ENCODE measurements around the gene ATOSA. TPM values are rescaled to one million over a fixed set of nuclear protein-coding genes. Genes with fewer than 3 reads are reported as not detected.

The ATOSA gene
- total RNA-seq, 2 experiments from 2014 or later = 137 TPM

- POLR2A ChIA-PET = interaction anchor here (0.7 to 1.7 kb wide), 6 partner anchors 10 to 503 kb away, joined by 3 to 11 read pairs (median 4); no protein-coding TSS in a partner anchor
- Mint-ChIP-seq H3K27ac (peak overlapping the region; percentile 79), H3K9me3 (no peaks in the 10 kb centered on the region), H3K4me1 (ENCODE audit: low read depth) (peaks cover 48% of the 10 kb centered on the region), H3K4me3 (peak overlapping the region; percentile 56), H3K27me3 (no peaks in the 10 kb centered on the region), H3K36me3 (ENCODE audit: low read depth) (peaks cover 18% of the 10 kb centered on the region)
- intact Hi-C loops (cut with DNase I, micrococcal nuclease) = no loop called here
- CTCF ChIA-PET = interaction anchor here (1.1 to 1.3 kb wide), 2 partner anchors 9 to 51 kb away, joined by 3 to 5 read pairs; no protein-coding TSS in a partner anchor
- Histone ChIP-seq H3K4me3 (ENCODE audit: low read length) (no peak overlapping the region), H3K36me3 (ENCODE audit: insufficient read depth, low read length) (no peaks in the 10 kb centered on the region), H3K27me3 (ENCODE audit: control insufficient read depth in 1 of 2, insufficient read depth in 2 of 2, low read length in 2 of 2) (no peaks in the 10 kb centered on the region), H3K9me3 (ENCODE audit: control insufficient read depth in 1 of 2, insufficient read depth in 1 of 2, low read length in 2 of 2) (no peaks in the 10 kb centered on the region), H3K27ac (ENCODE audit: low read depth in 1 of 2, low read length in 2 of 2) (peak overlapping the region in 1 of 2 donors; percentile 16), H3K4me1 (ENCODE audit: insufficient read depth, low read length) (peaks cover 7% of the 10 kb centered on the region)
- TF ChIP-seq CTCF (IDR thresholded peaks at IDR 0.05) = no peak
- peak; percentile 32 for ATAC-seq (ENCODE audit: poor library complexity)
- DNase-seq = peak in 3 of 14 experiments; percentile 63 to 78 (median 71)
Measured at GRCh38 chr15:52682781-52683180, 3.6 kb upstream of the ATOSA start.

GRCh38 chr15:52682200-52682599 is 3.0 kb upstream of the ATOSA start:
- Mint-ChIP-seq H3K9me3 (no peaks in the 10 kb centered on the region), H3K4me1 (ENCODE audit: low read depth) (peaks cover 54% of the 10 kb centered on the region), H3K27me3 (no peaks in the 10 kb centered on the region), H3K27ac (peak overlapping the region; percentile 79), H3K36me3 (ENCODE audit: low read depth) (peaks cover 23% of the 10 kb centered on the region), H3K4me3 (peak overlapping the region; percentile 56)
- ATAC-seq (ENCODE audit: poor library complexity) = no peak
- Histone ChIP-seq H3K4me3 (ENCODE audit: low read length) (no peak overlapping the region), H3K36me3 (ENCODE audit: insufficient read depth, low read length) (peaks cover under 1% of the 10 kb centered on the region), H3K27me3 (ENCODE audit: control insufficient read depth in 1 of 2, insufficient read depth in 2 of 2, low read length in 2 of 2) (no peaks in the 10 kb centered on the region), H3K9me3 (ENCODE audit: control insufficient read depth in 1 of 2, insufficient read depth in 1 of 2, low read length in 2 of 2) (no peaks in the 10 kb centered on the region), H3K27ac (ENCODE audit: low read depth in 1 of 2, low read length in 2 of 2) (no peak overlapping the region), H3K4me1 (ENCODE audit: insufficient read depth, low read length) (peaks cover 7% of the 10 kb centered on the region)
- intact Hi-C loops (cut with DNase I, micrococcal nuclease) = no loop called here
- no peak for TF ChIP-seq CTCF (IDR thresholded peaks at IDR 0.05)
- POLR2A ChIA-PET = interaction anchor here (1.1 to 1.7 kb wide), 5 partner anchors 11 to 502 kb away, joined by 3 to 11 read pairs (median 4); no protein-coding TSS in a partner anchor
- DNase-seq = no peak
- CTCF ChIA-PET = interaction anchor here (1.3 kb wide), 1 partner anchor 52 kb away, joined by 5 read pairs; no protein-coding TSS in a partner anchor

- no peak overlapping the region for H3K4me3 ChIP-seq (ENCODE audit: low read length)
- Mint-ChIP-seq H3K27ac (peak overlapping the region; percentile 97), H3K9me3 (no peaks in the 10 kb centered on the region), H3K27me3 (no peaks in the 10 kb centered on the region), H3K36me3 (ENCODE audit: low read depth) (peaks cover 31% of the 10 kb centered on the region), H3K4me1 (ENCODE audit: low read depth) (peaks cover 61% of the 10 kb centered on the region), H3K4me3 (peak overlapping the region; percentile 8)
- intact Hi-C loops (cut with DNase I, micrococcal nuclease) = no loop called here
- CTCF ChIA-PET = no interaction called here
- H3K27ac ChIP-seq (ENCODE audit: low read depth in 1 of 2, low read length in 2 of 2) = no peak overlapping the region
- TF ChIP-seq CTCF (IDR thresholded peaks at IDR 0.05) = no peak
- ATAC-seq (ENCODE audit: poor library complexity) (no peak), DNase-seq (no peak)
- no peaks in the 10 kb centered on the region for H3K27me3 ChIP-seq (ENCODE audit: control insufficient read depth in 1 of 2, insufficient read depth in 2 of 2, low read length in 2 of 2)
- POLR2A ChIA-PET = interaction anchor here (0.7 to 1.4 kb wide), 2 partner anchors 27 to 502 kb away, joined by 3 to 4 read pairs; no protein-coding TSS in a partner anchor
- H3K4me1 ChIP-seq (ENCODE audit: insufficient read depth, low read length) = peaks cover 7% of the 10 kb centered on the region
- H3K36me3 ChIP-seq (ENCODE audit: insufficient read depth, low read length) = peaks cover 8% of the 10 kb centered on the region
- no peaks in the 10 kb centered on the region for H3K9me3 ChIP-seq (ENCODE audit: control insufficient read depth in 1 of 2, insufficient read depth in 1 of 2, low read length in 2 of 2)
Measured at GRCh38 chr15:52681441-52681840, 2.3 kb upstream of the ATOSA start.
